Left ventricle myocardium superior (tissue), 1 donor: ENCODE data around the gene ZNF746. TPM values are rescaled to one million over a fixed set of nuclear protein-coding genes. Genes with fewer than 3 reads are reported as not detected.
"Not testable (repeated sequence)": the region's sequence is repeated elsewhere in the genome, so short reads cannot be mapped to it uniquely, and the experiment has no call there.

Experiments
- ATAC-seq: fragments of 200-7000 bp; cut with Tn5 transposase; one replicate; pipeline ENCODE4 v1.9.1; 2020; ENCODE audit warnings: mild to moderate bottlenecking, moderate library complexity
- DNase-seq: peaks from one replicate; pipeline ENCODE4 v3.0.0-alpha.2; 2020
- intact Hi-C: fragments of 100-400 bp; cut with micrococcal nuclease; formaldehyde crosslinking; loops from one replicate; pipeline ENCODE4 v1.11.0; 2022
- total RNA-seq: library from RNA; stranded (reverse); fragmentation: NEBNext Ultra II Directional; extraction: Animal tissue kit (Norgen Biotek cat#: 25700); gene quantifications from one replicate; pipeline ENCODE4 v1.2.1, GENCODE V29; 2021
- donor health status: DM: no; HTN: yes; CAD: no; lungs with severe emphysema.

Gene ZNF746
- total RNA-seq, 1 donor from 2014 or later = 8.7 TPM

DNA sequence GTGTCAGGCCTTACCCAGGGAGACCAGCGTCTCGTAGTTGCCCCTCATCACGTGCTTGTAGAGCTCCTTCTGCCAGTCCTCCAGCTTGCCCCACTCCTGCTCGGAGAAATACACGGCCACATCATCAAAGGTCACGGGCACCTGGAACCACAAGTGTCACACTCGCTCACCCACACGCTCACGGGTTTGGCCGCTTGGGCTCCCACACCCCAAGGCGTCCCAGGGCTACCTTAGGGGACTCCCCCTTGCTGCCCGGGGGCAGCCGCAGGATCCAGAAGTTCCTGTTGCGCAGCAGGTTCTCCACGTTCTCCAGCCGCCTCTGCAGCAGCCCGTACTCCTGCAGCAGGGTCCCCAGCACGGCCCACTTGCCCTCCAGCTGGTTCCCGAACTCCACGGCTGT, 3.6 kb downstream of the ZNF746 start:
- DNase-seq, ATAC-seq, intact Hi-C loops: not testable (repeated sequence)

DNA sequence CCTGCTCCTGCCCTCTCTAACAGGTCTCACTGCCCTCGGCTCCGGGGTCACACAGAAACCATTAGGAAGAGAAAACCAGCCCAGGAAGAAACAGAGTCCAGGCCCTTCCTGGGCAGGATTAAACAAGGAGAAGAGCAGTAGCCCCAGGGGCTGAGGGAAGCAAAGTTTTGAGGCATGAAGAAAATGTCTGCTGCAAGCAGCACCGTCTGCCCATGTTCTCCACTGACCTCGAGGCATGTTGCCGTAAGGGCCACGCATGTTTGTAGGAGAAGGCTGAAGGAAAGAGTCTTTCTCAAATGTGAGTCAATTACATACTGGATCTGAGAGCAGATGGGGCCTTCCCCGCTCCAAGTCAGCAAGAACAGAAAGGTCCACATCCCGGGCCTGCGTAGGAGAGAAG, 4.2 kb downstream of the ZNF746 start:
- DNase-seq (no peak), ATAC-seq (no peak)
- intact Hi-C loops = no loop called here

DNA sequence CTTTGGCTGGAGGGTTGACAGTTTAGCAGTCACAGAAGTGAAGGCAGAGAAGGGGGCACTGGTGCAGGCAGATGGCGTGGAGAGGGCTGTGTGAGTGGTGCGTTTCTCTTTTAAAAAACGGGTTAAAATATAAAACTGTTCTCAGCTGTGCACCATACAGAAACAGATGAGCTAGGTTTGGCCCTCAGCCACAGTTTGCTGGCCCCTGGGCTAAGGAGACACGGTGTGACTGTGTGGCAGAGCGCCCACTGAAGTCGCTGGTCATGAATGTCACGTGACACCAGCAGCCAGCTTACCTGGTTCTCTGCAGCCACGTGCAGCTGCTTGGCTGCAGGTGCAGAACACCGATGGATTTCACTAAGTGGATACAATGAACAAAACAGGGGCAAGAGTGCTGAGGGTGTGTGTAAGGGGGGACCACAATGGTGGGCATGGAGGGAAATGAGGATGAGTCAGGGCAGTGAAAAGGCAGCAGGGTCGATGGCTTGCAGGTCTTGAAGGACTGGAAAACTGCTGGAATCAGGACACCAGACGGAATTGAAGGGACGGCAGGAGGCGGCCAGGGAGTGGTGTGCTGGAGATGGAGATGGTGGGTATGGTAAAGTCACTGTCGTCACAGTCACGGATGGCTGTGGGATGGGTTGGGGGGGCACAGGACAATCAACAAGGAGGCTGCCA, 7.4 kb downstream of the ZNF746 start:
- ATAC-seq (peak; percentile 21), DNase-seq (no peak)
- intact Hi-C loops = no loop called here

DNA sequence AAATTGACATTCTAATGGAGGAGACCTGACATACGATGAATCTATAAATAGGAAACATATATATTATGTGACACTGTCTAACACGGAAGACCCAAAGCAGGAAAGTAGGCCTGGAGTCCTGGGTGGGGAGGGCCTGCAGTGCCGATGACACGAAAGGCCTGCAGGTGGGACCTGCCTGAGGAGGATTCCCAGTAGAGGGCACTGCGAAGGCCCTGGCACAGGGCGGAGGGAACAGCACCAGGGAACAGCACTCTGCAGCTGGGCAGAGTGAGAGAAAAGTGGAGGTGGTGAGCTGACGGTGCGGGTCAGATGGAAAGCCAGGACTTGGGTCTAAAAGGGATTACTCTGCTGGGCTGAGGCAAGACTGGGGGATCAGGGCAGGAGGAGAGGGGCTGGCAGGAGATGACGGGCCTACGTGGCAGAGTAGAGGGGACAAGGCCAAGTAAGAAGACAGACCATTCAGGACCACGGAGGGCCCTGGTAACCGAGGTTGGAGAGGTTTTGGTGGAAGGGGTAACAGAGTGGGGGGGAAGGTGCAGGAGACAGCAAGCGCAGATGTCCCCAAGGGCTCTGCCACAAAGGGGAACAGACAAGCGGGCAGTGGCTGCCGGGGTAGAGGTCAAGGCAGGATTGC, 8.1 kb downstream of the ZNF746 start:
- intact Hi-C loops = no loop called here
- ATAC-seq = peak; percentile 64
- no peak for DNase-seq

DNA sequence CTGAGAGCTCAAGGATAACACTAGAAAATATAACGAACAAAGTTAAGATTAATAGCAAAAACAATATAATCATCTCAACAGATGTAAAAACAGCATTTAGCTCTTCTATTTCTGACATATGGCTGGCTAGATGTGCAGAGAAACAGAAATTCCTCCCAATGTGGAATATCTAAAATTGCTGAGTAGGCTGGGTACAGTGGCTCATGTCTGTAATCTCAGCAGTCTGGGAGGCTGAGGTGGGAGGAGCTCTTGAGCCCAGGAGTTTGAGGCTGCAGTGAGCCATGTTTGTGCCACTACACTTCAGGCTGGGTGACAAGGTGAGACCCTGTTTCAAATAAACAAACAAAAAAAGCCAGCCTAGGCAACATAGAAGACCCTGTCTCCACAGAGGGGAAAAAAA, 18.0 kb downstream of the ZNF746 start:
- intact Hi-C loops = no loop called here
- DNase-seq (no peak), ATAC-seq (no peak)

DNA sequence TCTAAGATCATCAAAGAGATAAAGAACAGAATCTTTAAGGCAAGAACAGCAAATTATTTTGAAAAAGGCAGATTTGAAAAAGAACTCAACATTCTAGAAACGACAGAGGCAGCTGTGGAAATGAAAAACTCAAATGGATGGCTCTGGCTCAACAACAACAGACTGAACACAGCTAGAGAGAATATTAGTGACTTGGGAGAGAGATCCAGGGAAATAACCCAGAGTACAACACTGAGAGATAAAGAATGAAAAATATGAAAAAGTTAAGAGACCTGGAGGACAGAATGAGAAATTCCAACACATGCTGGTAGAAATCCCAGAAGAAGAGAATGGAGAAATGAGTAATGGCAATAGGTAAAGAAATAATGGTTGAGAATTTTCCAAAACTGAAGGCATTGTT, 18.9 kb downstream of the ZNF746 start:
- ATAC-seq (no peak), DNase-seq (no peak)
- intact Hi-C loops = no loop called here

DNA sequence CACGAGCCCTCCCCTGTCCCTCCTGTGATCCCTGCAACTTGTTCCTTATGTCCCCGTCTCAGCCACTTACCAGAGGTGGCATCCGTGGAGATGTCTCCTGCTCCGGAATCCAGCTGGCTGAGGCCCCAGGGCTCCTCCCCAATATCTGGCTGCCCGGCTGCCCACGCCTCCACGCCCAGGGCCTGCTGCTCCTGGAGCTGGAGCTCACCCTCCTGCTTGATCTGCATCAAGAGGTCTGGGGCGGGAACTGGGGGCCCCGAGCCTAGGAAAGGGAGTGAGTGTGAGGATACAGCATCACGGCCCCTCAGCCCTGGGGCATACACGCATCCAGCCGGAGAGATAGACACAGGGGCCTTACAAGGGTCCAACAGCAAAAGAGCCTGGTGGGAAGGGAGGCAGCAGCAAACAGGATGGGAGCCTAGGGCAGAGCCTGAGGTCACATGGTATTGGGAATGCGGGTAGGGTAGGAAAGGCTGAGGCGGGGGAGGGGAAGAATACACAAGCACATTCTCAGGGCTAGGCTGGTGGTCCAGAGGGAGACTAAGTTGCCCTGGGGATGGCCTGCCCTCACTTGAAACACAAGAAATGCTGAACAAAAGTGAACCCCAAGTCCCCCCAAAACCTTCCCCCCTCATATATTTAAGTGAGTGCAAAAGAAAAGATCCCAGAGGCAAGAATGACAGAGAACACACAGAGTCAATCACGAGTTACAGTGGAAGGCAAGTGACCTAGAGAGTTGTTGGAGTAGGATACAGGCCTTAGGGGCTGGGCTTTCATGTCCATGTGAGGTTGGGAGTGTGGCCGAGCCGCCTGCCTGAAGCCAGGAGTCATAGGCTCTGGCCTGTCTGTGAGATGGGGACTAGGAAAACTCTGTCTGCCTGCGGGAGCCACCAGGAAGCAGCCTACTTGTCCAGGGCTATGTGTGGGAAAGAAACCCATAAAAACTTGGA, 19.8 kb downstream of the ZNF746 start:
- DNase-seq (no peak), ATAC-seq (no peak)
- intact Hi-C loops = no loop called here

DNA sequence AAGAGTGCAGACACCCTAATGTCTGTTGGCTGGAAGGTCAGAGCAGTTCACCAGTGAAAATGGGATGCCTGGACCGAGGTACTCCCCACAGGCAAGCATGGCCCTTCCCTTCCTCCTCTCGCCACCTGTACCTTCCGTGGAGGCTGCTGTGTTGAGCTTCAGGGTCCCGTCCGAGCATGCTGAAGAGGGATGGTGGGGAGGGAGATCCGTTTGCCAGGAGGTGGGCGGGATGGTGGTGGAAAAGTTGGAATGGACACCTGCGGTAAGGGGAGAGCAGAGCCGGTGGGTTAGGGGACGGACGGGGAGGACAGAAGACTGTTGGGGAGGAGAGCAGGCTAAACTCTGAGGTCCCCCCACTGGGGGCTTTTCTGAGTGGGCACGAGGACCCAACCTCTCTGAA, 20.8 kb downstream of the ZNF746 start:
- intact Hi-C loops = no loop called here
- no peak for DNase-seq
- no peak for ATAC-seq

DNA sequence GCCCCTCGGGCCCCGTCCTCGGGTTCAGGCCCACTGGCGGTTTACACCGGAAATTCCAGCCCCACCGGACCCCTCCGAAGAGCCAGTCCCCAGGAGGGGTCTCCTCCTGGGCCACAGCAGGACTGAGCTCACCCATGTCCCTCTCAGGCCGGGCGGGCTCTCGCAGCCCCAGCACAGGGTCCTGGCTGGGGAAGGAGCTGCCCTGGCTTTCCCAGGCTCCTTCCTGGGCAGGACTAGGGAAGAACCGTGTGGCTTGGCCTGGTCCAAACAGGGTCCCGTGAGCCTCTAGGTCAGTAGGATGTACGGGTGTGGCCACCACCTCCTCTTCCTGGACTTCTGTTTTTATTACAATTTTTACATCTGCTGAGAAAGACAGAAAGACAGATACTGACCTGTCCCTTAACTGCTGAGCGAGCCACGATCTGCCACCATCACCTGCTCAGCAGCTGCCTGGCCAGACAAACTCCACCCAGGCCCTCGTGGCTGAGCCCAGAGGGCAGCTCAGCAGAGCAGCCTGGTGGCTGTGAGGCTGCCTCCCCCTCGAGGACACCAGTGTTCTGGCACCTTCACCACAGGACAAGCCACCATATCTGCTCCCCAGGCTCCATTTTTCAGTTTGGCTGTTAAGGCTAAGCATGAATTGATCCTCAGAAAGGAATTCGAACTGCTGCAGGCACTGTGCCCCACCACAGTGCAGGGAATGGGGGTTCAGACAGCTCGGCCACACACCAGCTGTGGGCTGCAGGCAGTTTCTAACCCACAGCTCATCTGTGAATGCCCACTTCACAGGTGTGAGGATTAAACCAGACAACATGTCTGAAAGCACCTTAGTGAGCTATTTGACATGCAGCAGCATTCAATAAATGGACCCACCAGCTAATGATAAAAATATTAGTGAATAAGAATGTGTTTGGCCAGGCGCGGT, 22.2 kb downstream of the ZNF746 start:
- ATAC-seq (no peak), DNase-seq (no peak)
- intact Hi-C loops = no loop called here

DNA sequence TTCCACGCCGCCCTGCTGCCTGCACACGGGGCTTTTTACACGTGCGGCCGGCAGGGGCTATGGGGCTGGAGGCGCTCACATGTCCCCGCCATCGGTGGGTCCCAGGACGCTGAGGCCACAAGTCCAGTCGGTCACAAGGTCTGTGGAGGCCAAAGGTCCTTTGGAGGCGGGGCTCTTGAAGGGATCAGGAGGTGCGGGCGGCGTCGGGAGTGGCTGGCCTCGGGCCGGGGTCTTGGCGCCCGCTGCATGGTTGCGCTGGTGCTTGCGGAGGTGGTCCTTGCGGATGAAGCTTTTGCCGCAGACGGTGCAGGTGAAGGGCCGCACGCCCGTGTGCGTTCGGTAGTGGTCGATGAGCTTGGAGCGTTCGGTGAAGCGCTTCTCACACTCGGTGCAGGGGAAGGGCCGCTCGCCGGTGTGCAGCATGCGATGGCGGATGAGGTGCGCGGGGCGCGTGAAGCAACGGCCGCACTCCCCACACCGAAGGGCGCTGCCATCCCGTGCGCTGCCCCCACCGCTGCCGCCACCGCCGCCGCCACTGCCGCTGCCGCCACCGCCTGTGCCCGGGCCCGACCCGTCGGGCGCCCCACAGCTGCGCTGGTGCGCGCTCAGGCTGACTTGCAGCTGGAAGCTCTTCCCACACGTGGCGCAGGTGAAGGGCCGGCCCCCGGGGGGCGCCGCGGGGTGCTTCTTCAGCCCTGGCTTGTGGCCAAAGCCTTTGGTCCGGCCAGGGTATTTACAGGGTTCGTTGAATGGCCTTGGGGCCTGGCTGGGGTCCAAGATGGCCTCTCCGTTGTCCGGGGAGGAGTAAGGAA, 23.1 kb downstream of the ZNF746 start:
- intact Hi-C loops = no loop called here
- ATAC-seq (no peak), DNase-seq (no peak)

DNA sequence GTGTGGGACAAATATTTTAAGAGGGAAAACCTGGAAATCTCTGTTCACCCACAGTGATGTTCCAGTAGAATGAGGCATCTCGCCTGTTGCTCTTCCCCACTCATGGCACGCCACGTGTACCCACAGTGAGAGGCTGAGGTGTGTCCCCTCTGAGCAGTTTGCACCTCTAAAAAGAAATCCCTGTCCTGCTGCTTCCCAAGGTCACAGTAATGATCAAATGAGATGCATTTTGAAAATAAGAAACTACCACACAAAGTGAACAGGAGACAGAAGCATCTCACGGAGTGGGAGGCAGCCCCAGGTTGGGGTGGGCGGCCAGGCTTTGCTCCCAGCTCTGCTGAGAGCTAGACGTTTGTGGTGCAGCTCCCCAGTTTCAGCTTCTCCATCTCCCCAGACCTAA, 24.4 kb downstream of the ZNF746 start:
- no peak for ATAC-seq
- intact Hi-C loops = no loop called here
- DNase-seq = no peak

DNA sequence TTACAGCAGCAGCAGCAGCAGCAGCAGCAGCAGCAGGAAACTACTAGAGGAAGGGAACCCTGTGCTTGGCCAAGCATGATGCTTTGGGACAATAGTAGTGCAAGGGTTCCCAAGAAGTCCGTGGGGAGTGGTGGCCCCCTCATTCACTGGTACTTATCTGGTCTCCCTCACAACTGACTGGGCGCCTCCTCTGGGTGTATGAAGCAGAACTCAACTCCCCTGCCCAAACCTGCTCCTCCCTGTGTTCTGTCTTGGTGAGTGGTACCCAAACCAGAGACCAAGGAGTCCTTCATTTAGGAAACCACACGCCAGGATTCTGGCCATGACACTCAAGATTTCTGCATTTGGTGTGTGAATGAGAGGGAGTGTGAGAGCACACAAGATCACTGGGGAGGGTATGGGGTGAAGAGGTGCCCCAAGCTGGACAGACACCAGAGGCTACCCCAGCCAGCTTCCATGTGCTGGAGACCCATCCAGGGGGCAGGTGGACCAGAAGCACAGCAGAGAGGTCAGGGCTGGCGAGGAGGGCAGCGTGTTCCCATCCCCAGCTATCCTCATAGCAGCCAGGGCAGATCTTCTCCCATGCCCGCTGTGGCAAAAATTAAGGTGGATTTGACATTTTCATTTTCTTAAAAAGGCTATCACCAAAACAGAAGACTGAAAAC, 26.2 kb downstream of the ZNF746 start:
- no peak for DNase-seq
- intact Hi-C loops = no loop called here
- no peak for ATAC-seq

DNA sequence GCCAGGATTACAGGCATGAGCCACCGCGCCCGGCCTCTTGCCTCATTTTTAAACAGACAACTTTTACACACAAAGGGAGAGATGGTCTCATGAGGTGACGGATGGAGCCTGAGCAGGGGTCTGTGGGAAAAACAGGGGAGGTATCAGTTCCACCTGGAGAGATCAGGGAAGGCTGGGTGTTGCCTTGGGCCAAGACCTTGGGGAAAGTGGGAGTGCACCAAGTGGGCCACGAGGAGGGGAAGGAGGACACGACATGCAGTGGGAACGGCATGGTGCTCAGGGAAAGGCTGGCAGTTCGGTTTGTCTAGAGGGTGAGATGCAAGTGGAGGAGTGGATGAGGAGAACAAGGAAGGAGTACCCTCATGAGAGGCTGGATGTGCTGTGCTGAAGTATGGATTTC, 27.8 kb downstream of the ZNF746 start:
- intact Hi-C loops = no loop called here
- ATAC-seq (no peak), DNase-seq (no peak)

DNA sequence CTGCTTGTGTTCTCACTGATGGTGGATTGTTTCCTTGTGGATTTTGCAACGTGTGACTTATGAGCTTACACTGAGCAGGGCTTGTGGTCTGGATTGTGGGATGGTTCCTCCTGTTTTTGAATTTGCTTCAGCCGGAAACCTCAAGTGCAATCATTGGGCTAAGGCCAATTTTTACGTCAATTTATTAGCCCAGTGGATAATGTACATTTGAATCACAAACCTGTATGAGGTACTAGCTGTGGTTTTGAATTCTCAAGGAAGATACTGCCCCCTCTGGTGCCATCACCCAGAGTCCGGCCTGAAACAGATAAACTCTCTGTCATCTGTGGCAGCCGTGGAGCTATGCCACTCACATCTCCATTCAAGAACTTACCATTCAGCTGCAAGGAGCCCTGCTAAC, 29.4 kb downstream of the ZNF746 start:
- ATAC-seq (no peak), DNase-seq (no peak)
- intact Hi-C loops = no loop called here

DNA sequence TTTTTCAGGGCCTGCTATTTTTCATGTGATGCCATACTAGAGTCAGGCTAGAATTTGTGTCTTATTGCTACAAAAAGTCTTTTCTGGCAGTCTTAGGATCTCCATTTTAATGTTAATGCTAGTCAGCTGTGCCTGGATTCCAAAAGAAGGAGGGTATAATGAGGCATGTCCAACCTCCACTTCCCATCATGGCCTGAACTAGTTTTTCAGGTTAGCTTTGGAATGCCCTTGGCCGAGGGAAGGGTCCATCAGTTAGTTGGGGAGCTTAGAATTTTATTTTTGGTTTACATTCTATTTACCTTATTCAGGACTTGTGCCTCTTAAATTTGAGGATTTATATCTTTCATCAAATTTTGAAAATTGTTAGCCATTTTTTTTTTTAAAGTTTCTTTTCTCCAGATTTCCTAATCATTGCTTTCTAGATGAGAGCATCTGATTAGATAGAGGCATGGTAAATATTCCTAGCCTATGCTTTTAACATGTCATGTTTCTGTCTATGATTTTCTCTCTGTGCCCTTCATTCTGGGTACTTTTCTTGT, 30.2 kb downstream of the ZNF746 start:
- no peak for ATAC-seq
- intact Hi-C loops = no loop called here

DNA sequence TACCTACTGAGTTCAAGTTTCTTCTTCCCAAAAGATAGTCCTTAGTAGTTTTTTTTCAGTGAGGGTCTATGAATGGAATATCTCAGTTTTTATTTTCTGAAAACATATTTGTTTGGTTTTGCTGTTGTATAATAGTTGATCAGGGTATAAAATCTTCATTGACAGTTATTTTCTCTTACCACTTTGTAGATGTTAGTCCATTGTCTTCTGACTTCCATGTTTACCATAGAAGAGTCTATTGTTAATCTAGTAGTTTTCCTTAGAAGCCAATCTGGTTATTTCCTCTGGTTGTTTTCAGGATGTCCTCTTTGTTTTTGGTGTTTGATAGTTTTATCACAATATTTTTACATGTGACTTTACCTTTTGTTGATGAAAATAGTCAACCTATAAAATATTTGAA, 31.2 kb downstream of the ZNF746 start:
- intact Hi-C loops = no loop called here
- no peak for ATAC-seq

More for the DNA sequence above, 30.2 kb downstream of the ZNF746 start:
- no peak for DNase-seq

DNA sequence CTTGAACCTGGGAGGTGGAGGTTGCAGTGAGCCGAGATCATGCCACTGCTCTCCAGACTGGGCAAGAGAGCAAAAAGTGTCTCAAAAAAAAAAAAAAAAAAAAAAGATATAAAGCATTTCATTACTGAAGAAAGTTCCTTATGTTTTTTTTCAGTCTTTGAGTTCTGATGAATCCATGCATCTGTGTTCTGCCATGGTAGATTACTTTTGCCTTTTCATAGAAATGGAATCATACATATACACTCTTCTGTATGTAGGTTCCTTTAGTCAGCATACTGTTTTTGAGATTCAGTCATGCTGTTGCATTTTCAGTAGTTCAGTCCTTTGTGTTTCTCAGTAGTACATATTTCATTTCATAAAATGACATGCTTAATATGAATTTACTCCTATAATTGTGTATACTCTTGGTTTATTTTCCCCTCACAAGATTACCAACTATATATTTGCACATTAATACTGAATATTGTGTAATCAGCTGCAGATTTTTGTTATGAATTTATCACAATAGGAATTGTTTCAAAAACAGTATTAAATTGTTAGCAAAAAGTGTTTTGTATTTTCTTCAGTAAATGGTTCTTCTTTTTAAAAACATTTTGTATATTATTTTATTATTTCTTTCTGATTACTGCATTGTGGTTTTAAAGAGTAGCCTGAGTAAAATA, 34.0 kb downstream of the ZNF746 start:
- ATAC-seq (no peak), DNase-seq (no peak)
- intact Hi-C loops = no loop called here

More for the DNA sequence above, 31.2 kb downstream of the ZNF746 start:
- DNase-seq = no peak
